ENCODE measurements around the gene LRIG2. TPM values are rescaled to one million over a fixed set of nuclear protein-coding genes. Genes with fewer than 3 reads are reported as not detected.
"Not testable (repeated sequence)": the region's sequence is repeated elsewhere in the genome, so short reads cannot be mapped to it uniquely, and the experiment has no call there.

Gene LRIG2
- polyA plus RNA-seq, 1 of the 3 experiments (the other 2 are of a cell fraction), result 3.8 TPM

DNA sequence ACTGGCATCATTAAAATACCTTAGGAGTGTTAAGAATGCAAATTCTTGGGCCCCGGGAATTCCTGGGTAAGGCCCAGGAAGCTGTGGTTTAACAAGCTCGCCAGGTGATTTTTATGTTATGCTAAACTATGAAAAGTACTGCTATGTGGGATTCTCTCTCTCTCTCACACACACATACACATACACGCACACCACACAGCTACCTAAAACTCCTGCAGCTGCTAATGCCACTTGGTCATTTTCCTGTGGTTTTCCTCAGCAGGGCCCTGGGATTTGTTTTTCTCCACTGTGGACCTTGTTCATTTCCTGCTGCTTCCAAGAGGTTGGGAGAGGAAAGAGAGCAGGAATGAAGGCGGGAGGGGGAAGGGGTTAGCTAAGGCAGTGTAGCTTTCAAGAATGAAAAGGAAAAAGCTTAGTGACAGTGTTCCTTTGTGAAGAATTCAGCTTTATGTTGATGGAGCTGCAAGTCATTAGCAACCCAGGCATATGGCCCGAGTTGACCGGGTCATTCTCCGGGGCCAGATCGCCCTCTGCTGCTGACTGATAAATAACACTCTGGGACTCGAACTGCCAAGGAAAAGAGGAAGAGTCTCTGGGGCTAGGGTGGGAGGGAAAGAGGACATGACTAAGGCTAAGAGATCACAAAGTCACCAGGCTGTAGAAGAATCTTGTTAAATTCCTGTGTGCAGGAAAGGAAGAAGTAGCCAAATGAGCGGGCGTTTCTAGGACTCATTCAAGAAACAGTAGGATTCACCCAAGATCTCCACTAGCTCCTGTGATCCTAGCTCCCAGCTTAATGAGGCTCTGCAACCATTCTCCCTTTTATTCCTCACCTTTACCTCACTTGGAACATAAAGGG, 30.5 kb upstream of the LRIG2 start (continued):
- no peak for TF ChIP-seq GABPA (IDR thresholded peaks at IDR 0.05; ENCODE audit: low read depth)
- no peak for TF ChIP-seq FOXM1 (IDR thresholded peaks at IDR 0.05; ENCODE audit: low read depth)
- TF ChIP-seq TCF12 (IDR thresholded peaks at IDR 0.05), result peak; percentile 18; the same call in 1 of the 2 replicates
- TF ChIP-seq MEF2A (IDR thresholded peaks at IDR 0.05; ENCODE audit: borderline replicate concordance, low read depth), result no peak
- TF ChIP-seq, protein P1, sequence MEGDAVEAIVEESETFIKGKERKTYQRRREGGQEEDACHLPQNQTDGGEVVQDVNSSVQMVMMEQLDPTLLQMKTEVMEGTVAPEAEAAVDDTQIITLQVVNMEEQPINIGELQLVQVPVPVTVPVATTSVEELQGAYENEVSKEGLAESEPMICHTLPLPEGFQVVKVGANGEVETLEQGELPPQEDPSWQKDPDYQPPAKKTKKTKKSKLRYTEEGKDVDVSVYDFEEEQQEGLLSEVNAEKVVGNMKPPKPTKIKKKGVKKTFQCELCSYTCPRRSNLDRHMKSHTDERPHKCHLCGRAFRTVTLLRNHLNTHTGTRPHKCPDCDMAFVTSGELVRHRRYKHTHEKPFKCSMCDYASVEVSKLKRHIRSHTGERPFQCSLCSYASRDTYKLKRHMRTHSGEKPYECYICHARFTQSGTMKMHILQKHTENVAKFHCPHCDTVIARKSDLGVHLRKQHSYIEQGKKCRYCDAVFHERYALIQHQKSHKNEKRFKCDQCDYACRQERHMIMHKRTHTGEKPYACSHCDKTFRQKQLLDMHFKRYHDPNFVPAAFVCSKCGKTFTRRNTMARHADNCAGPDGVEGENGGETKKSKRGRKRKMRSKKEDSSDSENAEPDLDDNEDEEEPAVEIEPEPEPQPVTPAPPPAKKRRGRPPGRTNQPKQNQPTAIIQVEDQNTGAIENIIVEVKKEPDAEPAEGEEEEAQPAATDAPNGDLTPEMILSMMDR (IDR thresholded peaks at IDR 0.05), result peak; percentile 70
- TF ChIP-seq TAF1 (IDR thresholded peaks at IDR 0.05; ENCODE audit: borderline replicate concordance, low read depth, low read length), result no peak
- peak; percentile 57; the same call in 1 of the 2 replicates for TF ChIP-seq RCOR1 (IDR thresholded peaks at IDR 0.05; ENCODE audit: low read length)
- TF ChIP-seq TEAD4 (IDR thresholded peaks at IDR 0.05; ENCODE audit: borderline replicate concordance, insufficient read depth), result 0 out of 2 replicates have a peak, but pooled peaks have one; percentile 27
- no peak for TF ChIP-seq GATA2 (CRISPR knock-in tag; IDR thresholded peaks at IDR 0.05)
- TF ChIP-seq POLR2AphosphoS5 (IDR thresholded peaks at IDR 0.05; ENCODE audit: low read depth, low read length), result no peak
- TF ChIP-seq FOSL2 (IDR thresholded peaks at IDR 0.05; ENCODE audit: borderline replicate concordance, low read depth), result no peak

DNA sequence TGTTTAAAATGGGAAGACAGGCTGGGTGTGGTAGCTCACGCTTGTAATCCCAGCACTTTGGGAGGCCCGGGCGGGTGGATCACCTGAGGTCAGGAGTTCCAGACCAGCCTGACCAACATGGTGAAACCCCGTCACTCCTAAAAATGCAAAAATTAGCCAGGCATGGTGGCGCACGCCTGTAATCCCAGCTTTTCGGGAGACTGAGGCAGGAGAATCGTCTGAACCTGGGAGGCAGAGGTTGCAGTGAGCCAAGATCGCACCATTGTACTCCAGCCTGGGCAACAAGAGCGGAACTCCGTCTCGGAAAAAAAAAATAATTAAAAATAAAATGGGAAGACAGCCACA, 29.9 kb upstream of the LRIG2 start:
- Histone ChIP-seq H3K4me1 (ENCODE audit: control insufficient read depth in 1 of 2, insufficient read depth in 2 of 2, low read depth in 1 of 2, low read length in 1 of 2) (peaks cover 7 to 18% of the 10 kb centered on the region in 2 experiments; a peak in 3 of 4 replicates), H3K4me2 (0 out of 2 replicates have a peak overlapping the region, but pooled peaks have one; percentile 66), H3K27ac (ENCODE audit: low read depth in 2 of 2, low read length in 1 of 2) (peak overlapping the region in 1 of 2 experiments; percentile 70; a peak in 2 of 4 replicates), H2AFZ (ENCODE audit: low read depth) (peak overlapping the region; percentile 36; the same call in 1 of the 2 replicates)
- not testable (repeated sequence) for H3K9ac ChIP-seq; H3K4me3 ChIP-seq (ENCODE audit: low read depth in 2 of 2, low read length in 1 of 2); DNase-seq; H3K9me2 ChIP-seq; H4K20me1 ChIP-seq (ENCODE audit: insufficient read depth); H3F3A ChIP-seq (replicated peaks; ENCODE audit: insufficient read depth); H3K36me3 ChIP-seq (replicated peaks in 1 of 2; ENCODE audit: control insufficient read depth in 1 of 2, insufficient read depth in 2 of 2, low read length in 1 of 2); H3K9me3 ChIP-seq; H3K27me3 ChIP-seq (ENCODE audit: insufficient read depth); H3K79me2 ChIP-seq (ENCODE audit: insufficient read depth)
- CTCF ChIA-PET, result interaction anchor here (0.6 to 6.3 kb wide), 29 partner anchors 15 to 652 kb away, joined by 3 to 120 read pairs (median 6); partner anchors contain the start of genes LRIG2 and PPM1J
- WGBS (ENCODE audit: low lambda C conversion rate), result 92% methylated on average over 12 of the region's 12 CpGs
- POLR2A ChIA-PET, result interaction anchor here (2.2 kb wide), 1 partner anchor 87 kb away, joined by 6 read pairs; the partner anchor contains the start of gene SLC16A1

DNA sequence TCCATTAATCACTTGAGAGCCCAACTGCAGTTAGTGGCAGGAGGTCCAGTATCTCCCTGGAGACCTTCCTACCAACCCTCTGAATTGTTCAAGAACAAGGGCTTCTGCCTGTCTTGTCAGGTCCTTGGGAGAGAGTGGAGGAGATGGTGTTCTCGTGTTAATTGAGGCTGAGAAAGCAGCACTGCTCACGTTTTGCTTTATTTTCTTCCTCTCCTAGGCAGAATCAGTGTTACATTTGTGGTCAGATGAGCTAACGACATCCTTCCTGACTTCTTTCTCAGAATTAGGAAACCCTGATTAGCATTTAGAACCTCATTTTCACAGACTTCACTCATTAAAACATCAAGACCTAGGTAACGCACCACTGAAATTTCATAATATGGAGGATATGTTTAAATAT, 26.4 kb upstream of the LRIG2 start:
- peaks cover 7% of the 10 kb centered on the region for H3F3A ChIP-seq (replicated peaks; ENCODE audit: insufficient read depth)
- no peaks in the 10 kb centered on the region for H3K27me3 ChIP-seq (ENCODE audit: insufficient read depth)
- WGBS (ENCODE audit: low lambda C conversion rate), result 79% methylated on average over 4 of the region's 4 CpGs
- ChIA-PET CTCF (interaction anchor here (0.9 to 1.8 kb wide), 2 partner anchors 26 to 328 kb away, joined by 3 to 8 read pairs; partner anchors contain the start of gene LRIG2), POLR2A (no interaction called here)
- H4K20me1 ChIP-seq (ENCODE audit: insufficient read depth), result no peaks in the 10 kb centered on the region
- H3K9ac ChIP-seq, result no peak overlapping the region
- no peaks in the 10 kb centered on the region for H3K9me2 ChIP-seq
- no peak for DNase-seq
- H3K27ac ChIP-seq (ENCODE audit: low read depth in 2 of 2, low read length in 1 of 2), result no peak overlapping the region
- peaks cover 7 to 10% of the 10 kb centered on the region in 2 experiments; a peak in 3 of 4 replicates for H3K4me1 ChIP-seq (ENCODE audit: control insufficient read depth in 1 of 2, insufficient read depth in 2 of 2, low read depth in 1 of 2, low read length in 1 of 2)
- TF ChIP-seq POLR2AphosphoS5 (IDR thresholded peaks at IDR 0.05; ENCODE audit: low read depth, low read length) (no peak), EZH2phosphoT487 (IDR thresholded peaks at IDR 0.05; ENCODE audit: borderline replicate concordance, low read depth) (no peak), FOXJ3 (CRISPR knock-in tag; IDR thresholded peaks at IDR 0.05) (no peak), EP300 (IDR thresholded peaks at IDR 0.05; ENCODE audit: borderline replicate concordance in 1 of 2, low read depth in 1 of 2, low read length in 1 of 2) (no peak), MEF2A (IDR thresholded peaks at IDR 0.05; ENCODE audit: borderline replicate concordance, low read depth) (no peak), SIN3A (IDR thresholded peaks at IDR 0.05; ENCODE audit: borderline replicate concordance, low read depth, low read length) (no peak)
- TF ChIP-seq, protein P2, sequence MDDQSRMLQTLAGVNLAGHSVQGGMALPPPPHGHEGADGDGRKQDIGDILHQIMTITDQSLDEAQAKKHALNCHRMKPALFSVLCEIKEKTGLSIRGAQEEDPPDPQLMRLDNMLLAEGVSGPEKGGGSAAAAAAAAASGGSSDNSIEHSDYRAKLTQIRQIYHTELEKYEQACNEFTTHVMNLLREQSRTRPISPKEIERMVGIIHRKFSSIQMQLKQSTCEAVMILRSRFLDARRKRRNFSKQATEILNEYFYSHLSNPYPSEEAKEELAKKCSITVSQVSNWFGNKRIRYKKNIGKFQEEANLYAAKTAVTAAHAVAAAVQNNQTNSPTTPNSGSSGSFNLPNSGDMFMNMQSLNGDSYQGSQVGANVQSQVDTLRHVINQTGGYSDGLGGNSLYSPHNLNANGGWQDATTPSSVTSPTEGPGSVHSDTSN (IDR thresholded peaks at IDR 0.05), result no peak
- no peak overlapping the region for H3K4me3 ChIP-seq (ENCODE audit: low read depth in 2 of 2, low read length in 1 of 2)
- no peak overlapping the region for H3K4me2 ChIP-seq
- H3K36me3 ChIP-seq (replicated peaks in 1 of 2; ENCODE audit: control insufficient read depth in 1 of 2, insufficient read depth in 2 of 2, low read length in 1 of 2), result no peaks in the 10 kb centered on the region
- no peaks in the 10 kb centered on the region for H3K79me2 ChIP-seq (ENCODE audit: insufficient read depth)
- H3K9me3 ChIP-seq, result no peaks in the 10 kb centered on the region
- no peak overlapping the region for H2AFZ ChIP-seq (ENCODE audit: low read depth)

Measured in SK-N-SH (cell line).